Fibroblast of villous mesenchyme (primary cell): Measurements from ENCODE around the gene TTC34. TPM values are rescaled to one million over a fixed set of nuclear protein-coding genes. Genes with fewer than 3 reads are reported as not detected.

ENCODE experiments used
- DNase-seq: peaks from one replicate; pipeline ENCODE4 v3.0.0-alpha.2; 2010; ENCODE audit warnings: low read depth
- H3K4me3 ChIP-seq: 2 replicates; pipeline ENCODE4 v1.5.1; 2011; ENCODE audit warnings: low read depth, mild to moderate bottlenecking, low read length
- CTCF ChIP-seq: IDR thresholded peaks from 2 replicates; pipeline ENCODE4 v1.5.1; 2012; ENCODE audit warnings: low read depth, mild to moderate bottlenecking, low read length; ENCODE audit not compliant: insufficient read depth
- total RNA-seq: library from RNA; depleted of rRNA; stranded (reverse); fragments of >200 nt; gene quantifications from 2 replicates; pipeline ENCODE4 v1.2.3, GENCODE V29; 2012

The TTC34 gene
- total RNA-seq, 1 donor: 0.43 TPM

DNA sequence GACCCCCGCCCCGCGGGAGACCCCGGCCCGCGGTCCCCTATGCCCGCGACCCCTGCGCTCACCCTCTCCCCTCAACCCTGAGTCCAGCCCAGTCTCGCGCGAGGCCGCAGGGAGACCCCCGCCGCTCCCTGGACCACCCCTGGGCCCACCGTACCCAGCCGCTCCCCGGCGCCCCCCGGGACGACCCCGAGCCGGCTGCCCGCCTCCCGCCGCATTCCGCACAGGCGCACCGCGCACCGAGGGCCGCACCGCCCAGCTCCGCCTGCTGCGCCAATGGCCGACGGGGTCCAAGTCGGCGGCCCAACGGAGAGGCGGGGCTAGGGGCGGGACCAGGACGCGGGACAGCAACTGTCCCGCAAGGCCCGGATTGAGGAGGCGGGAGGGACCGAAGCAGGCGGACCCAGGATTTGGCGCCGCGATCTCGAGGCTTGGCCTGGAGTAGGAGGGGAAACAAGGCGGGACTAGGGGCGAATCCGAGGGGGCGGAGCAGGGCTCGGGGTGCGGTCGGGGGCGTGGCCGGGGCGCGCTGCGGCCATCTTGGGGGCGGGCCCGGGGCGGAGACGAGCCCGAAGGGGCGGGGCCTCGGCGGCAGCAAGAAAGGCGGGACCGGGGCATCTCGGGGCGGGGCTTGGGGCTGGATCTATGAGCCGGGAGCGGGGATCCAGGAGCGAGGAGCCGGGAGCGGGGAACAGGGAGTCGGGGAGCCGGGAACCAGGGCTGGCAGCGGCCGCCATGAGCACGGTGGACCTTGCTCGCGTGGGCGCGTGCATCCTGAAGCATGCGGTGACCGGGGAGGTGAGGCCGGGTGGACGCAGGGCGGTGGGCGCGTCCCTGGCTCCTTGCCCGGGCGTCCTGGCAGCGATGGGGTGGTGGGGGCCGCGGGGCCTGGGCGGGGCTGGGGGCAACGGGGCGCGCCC is 215.1 kb downstream of the TTC34 start, which contains the start of gene PRXL2B:
TSS of gene PRXL2B (plus strand) at position 624 of the 917 bp plus-strand sequence. CDS start at position 733, 109 bp downstream.
- no peak for TF ChIP-seq CTCF
- H3K4me3 ChIP-seq: peak within 1 kb of the TSS; percentile 72

More for the DNA sequence above, 215.1 kb downstream of the TTC34 start, which contains the start of gene PRXL2B:
- peak; percentile 99 for DNase-seq

Other genes with a start within 250 kb of the TTC34 start
- 17.7 and 24.5 TPM in 2 replicates for gene TNFRSF14, start 245.3 kb downstream of the TTC34 start, total RNA-seq
- 13.2 and 15.1 TPM in 2 replicates for gene PRXL2B, start 214.9 kb downstream of the TTC34 start, total RNA-seq
- under 0.01 and 0.64 TPM in 2 replicates for gene MMEL1, start 168.7 kb downstream of the TTC34 start, total RNA-seq
- not detected in 2 replicates for gene ACTRT2, start 219.8 kb upstream of the TTC34 start, total RNA-seq